Thymus (tissue), 11 donors: ENCODE measurements around the gene DNAJC16. TPM values are rescaled to one million over a fixed set of nuclear protein-coding genes. Genes with fewer than 3 reads are reported as not detected.

Experiments used
- DNase-seq, 9 donors: peaks; one replicate each; pipeline ENCODE4 v3.0.0-alpha.2; 2013; ENCODE audit warnings: low spot score in 9 of 9, low read depth in 6 of 9, missing footprints in 1 of 9
- H3K27ac ChIP-seq, 2 donors: one replicate each; pipeline ENCODE4 v1.5.1; 2013; ENCODE audit warnings: control low read depth in 1 of 2, low read depth in 1 of 2, low read length in 1 of 2, mild to moderate bottlenecking in 1 of 2, moderate library complexity in 1 of 2
- H3K27me3 ChIP-seq, 2 donors: one replicate each; pipeline ENCODE4 v1.5.1; 2013; ENCODE audit warnings: low read length in 1 of 2; ENCODE audit not compliant: control insufficient read depth in 2 of 2, insufficient read depth in 1 of 2
- H3K36me3 ChIP-seq, 2 donors: one replicate each; pipeline ENCODE4 v1.5.1; 2013; ENCODE audit warnings: low read length in 1 of 2, mild to moderate bottlenecking in 1 of 2, moderate library complexity in 1 of 2; ENCODE audit not compliant: control insufficient read depth in 2 of 2, insufficient read depth in 2 of 2
- H3K4me1 ChIP-seq, 2 donors: one replicate each; pipeline ENCODE4 v1.5.1; 2013; ENCODE audit warnings: low read length in 2 of 2; ENCODE audit not compliant: control insufficient read depth in 2 of 2, insufficient read depth in 2 of 2
- H3K4me3 ChIP-seq, 2 donors: one replicate each; pipeline ENCODE4 v1.5.1; 2013; ENCODE audit warnings: low read length in 2 of 2, control low read depth in 1 of 2, mild to moderate bottlenecking in 1 of 2
- H3K9me3 ChIP-seq, 2 donors: one replicate each; pipeline ENCODE4 v1.5.1; 2013; ENCODE audit warnings: low read length in 1 of 2, mild to moderate bottlenecking in 1 of 2; ENCODE audit not compliant: control insufficient read depth in 2 of 2, insufficient read depth in 1 of 2
- WGBS: extraction: QIAGEN DNeasy Blood & Tissue Kit; methylation state at CpG from one replicate; pipeline ENCODE4 v1.1.7; 2013; 5-methylcytosine and 5-hydroxymethylcytosine counted together
- polyA plus RNA-seq: library from polyadenylated mRNA; stranded (reverse); fragments of 200-250 nt; gene quantifications from one replicate; pipeline ENCODE4 v1.2.3, GENCODE V29; 2013
- total RNA-seq: library from RNA; stranded (reverse); fragments of 120-200 nt; gene quantifications from one replicate; pipeline ENCODE4 v1.2.4, GENCODE V29; 2013
- donor health status: healthy.

Gene DNAJC16
- total and polyA plus RNA-seq, 2 donors = 6.5 to 8.4 TPM

- Histone ChIP-seq H3K36me3 (no peaks in the 10 kb centered on the region), H3K4me3 (peak overlapping the region; percentile 72 to 83), H3K27ac (peak overlapping the region; percentile 99), H3K4me1 (peaks cover 14 to 25% of the 10 kb centered on the region in 2 donors), H3K27me3 (no peaks in the 10 kb centered on the region), H3K9me3 (no peaks in the 10 kb centered on the region)
- peak in 8 of 9 donors; percentile 86 to 100 (median 96) for DNase-seq
- WGBS = 2% methylated on average over 87 of the region's 88 CpGs
Measured at GRCh38 chr1:15524283-15525049, 2.2 kb upstream of the DNAJC16 start.

GRCh38 chr1:15525050-15526020 is 1.3 kb upstream of the DNAJC16 start:
- Histone ChIP-seq H3K27me3 (no peaks in the 10 kb centered on the region), H3K36me3 (no peaks in the 10 kb centered on the region), H3K4me3 (peak overlapping the region; percentile 66 to 83), H3K9me3 (no peaks in the 10 kb centered on the region), H3K27ac (peak overlapping the region; percentile 93 to 96), H3K4me1 (peaks cover 14 to 25% of the 10 kb centered on the region in 2 donors)
- WGBS = 5% methylated on average over 40 of the region's 40 CpGs
- DNase-seq = peak in 6 of 9 donors; percentile 6 to 99 (median 96)

GRCh38 chr1:15526021-15526489 is 593 bp upstream of the DNAJC16 start:
- H3K4me1 ChIP-seq = peaks cover 14 to 25% of the 10 kb centered on the region in 2 donors
- 28% methylated on average over 9 of the region's 9 CpGs for WGBS
- peak overlapping the region; percentile 93 to 96 for H3K27ac ChIP-seq
- DNase-seq = peak in 1 of 9 donors; percentile 18
- H3K9me3 ChIP-seq = no peaks in the 10 kb centered on the region
- no peaks in the 10 kb centered on the region for H3K27me3 ChIP-seq
- peak overlapping the region; percentile 71 to 91 for H3K4me3 ChIP-seq
- peaks cover 0 to 4% of the 10 kb centered on the region in 2 donors for H3K36me3 ChIP-seq

DNA sequence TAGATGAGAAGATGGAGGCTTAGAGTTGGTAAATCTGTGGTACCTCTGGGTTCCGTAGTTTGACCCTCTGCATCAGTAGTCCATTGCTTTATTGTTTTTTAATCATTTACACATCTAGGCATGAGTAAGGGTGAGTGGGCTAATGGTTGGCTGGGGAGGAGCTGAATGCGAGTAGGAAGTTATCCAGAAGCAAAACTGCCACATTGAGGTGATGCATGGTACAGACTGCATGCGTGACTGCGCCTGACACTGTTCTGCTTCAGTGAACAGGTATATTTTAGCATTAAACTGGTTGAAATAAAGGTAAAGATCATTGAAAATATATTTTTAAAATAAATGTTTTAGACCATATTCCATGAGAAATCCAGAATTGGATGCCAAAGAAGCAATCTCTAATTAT is 4.4 kb downstream of the DNAJC16 start:
- Histone ChIP-seq H3K4me1 (peaks cover 6 to 7% of the 10 kb centered on the region in 2 donors), H3K27me3 (no peaks in the 10 kb centered on the region), H3K36me3 (peaks cover 8 to 13% of the 10 kb centered on the region in 2 donors), H3K27ac (no peak overlapping the region), H3K9me3 (no peaks in the 10 kb centered on the region), H3K4me3 (no peak overlapping the region)
- no peak for DNase-seq
- 95% methylated on average over 4 of the region's 4 CpGs for WGBS

DNA sequence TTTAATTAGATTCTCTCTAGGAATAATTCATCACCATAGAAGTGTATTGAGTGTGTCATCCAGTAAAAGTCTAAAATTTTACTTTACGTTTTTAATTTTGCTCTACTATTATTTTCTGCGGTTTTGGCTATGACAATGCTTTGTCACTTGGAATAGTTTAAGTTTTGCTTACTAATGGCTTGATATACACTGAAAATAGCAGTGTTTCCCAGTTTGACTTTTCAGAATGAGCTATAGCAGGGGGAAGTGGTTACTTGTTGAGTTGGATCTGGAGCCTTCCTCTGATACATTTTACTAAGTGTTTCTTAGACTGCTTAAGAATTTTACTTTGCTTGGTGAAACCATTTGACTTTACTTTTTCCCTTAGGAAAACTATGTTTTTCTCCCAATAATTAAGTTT is 5.0 kb downstream of the DNAJC16 start:
- no peak for DNase-seq
- peaks cover 8 to 19% of the 10 kb centered on the region in 2 donors for H3K36me3 ChIP-seq

GRCh38 chr1:15538771-15539170 is 12.1 kb downstream of the DNAJC16 start:
- WGBS = 92% methylated on average over 6 of the region's 6 CpGs
- H3K27ac ChIP-seq = no peak overlapping the region
- no peak for DNase-seq
- H3K27me3 ChIP-seq = no peaks in the 10 kb centered on the region
- peaks cover 31 to 64% of the 10 kb centered on the region in 2 donors for H3K36me3 ChIP-seq
- no peaks in the 10 kb centered on the region for H3K4me1 ChIP-seq
- no peaks in the 10 kb centered on the region for H3K9me3 ChIP-seq
- no peak overlapping the region for H3K4me3 ChIP-seq

More for the DNA sequence above, 5.0 kb downstream of the DNAJC16 start:
- 66% methylated on average over 2 of the region's 2 CpGs for WGBS
- Histone ChIP-seq H3K27ac (no peak overlapping the region), H3K27me3 (no peaks in the 10 kb centered on the region), H3K9me3 (no peaks in the 10 kb centered on the region), H3K4me1 (peaks cover 0 to 7% of the 10 kb centered on the region in 2 donors), H3K4me3 (no peak overlapping the region)

- Histone ChIP-seq H3K36me3 (peaks cover 31 to 68% of the 10 kb centered on the region in 2 donors), H3K4me1 (no peaks in the 10 kb centered on the region), H3K4me3 (no peak overlapping the region), H3K9me3 (no peaks in the 10 kb centered on the region), H3K27me3 (no peaks in the 10 kb centered on the region), H3K27ac (no peak overlapping the region)
- DNase-seq = no peak
- WGBS = 98% methylated on average over 8 of the region's 8 CpGs
Measured at GRCh38 chr1:15540186-15540585, 13.5 kb downstream of the DNAJC16 start.

- H3K36me3 ChIP-seq = peaks cover 31 to 69% of the 10 kb centered on the region in 2 donors
- H3K4me1 ChIP-seq = no peaks in the 10 kb centered on the region
- no peak for DNase-seq
- H3K27me3 ChIP-seq = no peaks in the 10 kb centered on the region
- 73% methylated on average over 4 of the region's 4 CpGs for WGBS
- no peaks in the 10 kb centered on the region for H3K9me3 ChIP-seq
- H3K4me3 ChIP-seq = no peak overlapping the region
- no peak overlapping the region for H3K27ac ChIP-seq
Measured at GRCh38 chr1:15541231-15541792, 14.7 kb downstream of the DNAJC16 start.
